Metanephros (tissue), 2 donors: ENCODE measurements around the gene SPACA5B. TPM values are rescaled to one million over a fixed set of nuclear protein-coding genes. Genes with fewer than 3 reads are reported as not detected.

Source experiments
- small RNA-seq: library from RNA; depleted of rRNA; stranded (forward); fragments of <200 nt; gene quantifications from one replicate; pipeline ENCODE3, GENCODE V24; 2014; ENCODE audit warnings: low replicate concordance
- total RNA-seq: library from RNA; depleted of rRNA; stranded (reverse); fragments of >200 nt; gene quantifications from one replicate; pipeline ENCODE4 v1.2.3, GENCODE V29; 2014

Gene SPACA5B
- not detected for total RNA-seq

DNA sequence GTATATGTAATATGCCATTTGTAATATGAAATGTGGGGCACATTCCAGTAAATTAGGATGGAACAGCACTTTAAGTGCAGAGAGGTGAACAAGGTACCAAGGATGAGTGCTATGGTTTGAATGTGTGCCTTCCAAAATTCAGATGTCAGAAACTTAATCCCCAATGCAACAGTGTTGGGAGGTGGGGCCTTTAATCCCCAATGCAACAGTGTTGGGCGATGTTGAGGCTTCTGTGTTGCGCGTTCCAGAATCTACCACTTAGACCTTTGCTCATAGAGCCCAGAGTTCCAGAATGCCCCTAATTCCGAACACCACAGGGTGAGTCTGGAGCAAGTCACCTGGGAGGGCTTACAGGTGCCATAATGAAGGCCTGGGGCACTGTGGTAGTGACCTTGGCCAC, at the start of gene SPACA5B:
SPACA5B (plus strand) TSS at position 301 of the 400 bp plus-strand sequence; CDS start at position 363, 62 bp downstream.

Small RNA genes lying within 50 kb of the gene (small RNA-seq; reads per million reads assigned to genes)
- gene AC245047.7 (not detected), gene RNU6-707P (not detected)

Other genes starting within 250 kb of the SPACA5B start
- 6.5 TPM for gene ZNF182, start 126.6 kb upstream of the SPACA5B start, total RNA-seq
- gene SPACA5, start 123.6 kb upstream of the SPACA5B start, total RNA-seq = not detected
- gene ZNF630, start 59.0 kb upstream of the SPACA5B start, total RNA-seq = 3.4 TPM
- not detected for gene SSX5, start 66.2 kb downstream of the SPACA5B start, total RNA-seq
- not detected for gene SSX1, start 124.8 kb downstream of the SPACA5B start, total RNA-seq
- not detected for gene SSX3, start 226.1 kb downstream of the SPACA5B start, total RNA-seq